HG03139 (cell line): ENCODE data around the gene RNU1-2.
"Not testable (repeated sequence)": the region's sequence is repeated elsewhere in the genome, so short reads cannot be mapped to it uniquely, and the experiment has no call there.

ENCODE experiments used
- ATAC-seq: cut with Tn5 transposase; IDR thresholded peaks from one replicate; pipeline ENCODE4 v1.9.1; 2021; ENCODE audit not compliant: unreplicated experiment

Gene RNU1-2

DNA sequence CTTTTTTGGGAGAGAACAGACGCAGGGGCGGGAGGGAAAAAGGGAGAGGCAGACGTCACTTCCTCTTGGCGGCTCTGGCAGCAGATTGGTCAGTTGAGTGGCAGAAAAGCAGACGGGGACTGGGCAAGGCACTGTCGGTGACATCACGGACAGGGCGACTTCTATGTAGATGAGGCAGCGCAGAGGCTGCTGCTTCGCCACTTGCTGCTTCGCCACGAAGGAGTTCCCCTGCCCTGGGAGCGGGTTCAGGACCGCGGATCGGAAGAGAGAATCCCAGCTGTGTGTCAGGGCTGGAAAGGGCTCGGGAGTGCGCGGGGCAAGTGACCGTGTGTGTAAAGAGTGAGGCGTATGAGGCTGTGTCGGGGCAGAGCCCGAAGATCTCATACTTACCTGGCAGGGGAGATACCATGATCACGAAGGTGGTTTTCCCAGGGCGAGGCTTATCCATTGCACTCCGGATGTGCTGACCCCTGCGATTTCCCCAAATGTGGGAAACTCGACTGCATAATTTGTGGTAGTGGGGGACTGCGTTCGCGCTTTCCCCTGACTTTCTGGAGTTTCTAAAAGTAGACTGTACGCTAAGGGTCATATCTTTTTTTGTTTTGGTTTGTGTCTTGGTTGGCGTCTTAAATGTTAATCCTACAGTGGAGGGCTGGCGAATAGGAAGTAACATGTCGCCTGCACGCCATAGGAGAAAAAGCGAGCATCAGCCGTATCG, at the start of gene RNU1-2:
Gene RNU1-2 (plus strand): TSS at position 383 of the 718 bp plus-strand sequence.
- peak; percentile 84 for ATAC-seq

DNA sequence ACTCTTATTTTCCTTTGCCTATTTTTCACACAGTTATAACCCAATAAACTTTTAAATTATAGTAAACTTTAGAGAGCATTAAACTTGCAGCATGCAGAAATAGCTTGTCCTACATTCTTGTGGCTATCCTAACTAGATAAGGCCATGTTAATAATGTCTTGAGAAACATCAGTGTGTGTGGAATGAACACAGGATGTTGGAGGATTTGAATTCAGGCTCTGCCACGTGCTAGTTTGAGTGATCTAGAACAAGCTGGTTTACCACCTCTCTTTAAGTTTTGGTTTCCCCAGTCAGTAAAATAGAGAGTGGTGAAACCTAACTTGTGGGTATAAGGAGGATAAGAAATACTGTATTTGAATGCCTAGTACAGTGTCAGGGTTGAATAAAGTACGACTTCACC, 39.6 kb upstream of the RNU1-2 start:
- not testable (repeated sequence) for ATAC-seq

DNA sequence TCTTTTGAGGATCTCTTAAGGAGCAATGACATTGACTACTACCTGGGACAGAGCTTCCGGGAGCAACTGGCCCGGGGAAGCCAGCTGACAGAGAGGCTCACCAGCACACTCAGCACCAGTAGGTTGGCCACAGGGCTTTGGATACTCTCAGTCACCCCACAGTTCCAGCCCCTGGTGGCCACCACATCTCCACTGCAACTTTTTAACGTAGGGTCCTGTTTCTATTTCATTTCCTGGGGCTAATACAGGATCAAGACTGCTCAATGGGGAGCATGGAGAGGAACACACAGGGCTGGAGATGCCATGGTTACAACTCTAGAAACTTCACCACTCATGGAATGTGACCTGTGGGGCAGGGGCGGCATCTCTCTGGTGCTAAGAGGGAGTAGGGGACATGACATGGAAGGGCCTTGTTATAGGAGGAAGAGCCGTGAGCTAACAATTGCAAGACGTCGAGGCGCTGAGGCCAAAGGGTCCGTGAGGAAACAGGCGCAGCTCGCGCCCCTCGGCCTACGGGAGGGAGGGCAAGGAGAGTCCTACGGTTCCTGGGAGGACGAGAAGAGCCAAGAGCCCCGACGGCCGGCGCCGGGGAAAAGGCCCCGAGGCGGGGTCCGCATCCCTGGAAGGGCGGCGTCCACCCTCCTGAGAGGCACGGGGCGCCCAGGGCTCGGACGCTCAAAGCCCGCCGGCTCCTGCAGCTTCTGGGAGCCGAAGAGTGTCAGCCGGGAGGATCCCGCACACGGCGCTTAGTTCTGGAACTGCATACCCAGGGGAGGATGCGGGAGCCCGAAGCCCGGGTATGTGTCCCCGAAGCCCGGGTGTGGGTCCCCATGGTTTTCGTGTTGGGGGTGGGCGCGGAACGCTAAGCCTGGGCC, 36.4 kb upstream of the RNU1-2 start:
- ATAC-seq = not testable (repeated sequence)

GRCh38 chr1:16860048-16860447, 35.7 kb upstream of the RNU1-2 start:
- not testable (repeated sequence) for ATAC-seq

DNA sequence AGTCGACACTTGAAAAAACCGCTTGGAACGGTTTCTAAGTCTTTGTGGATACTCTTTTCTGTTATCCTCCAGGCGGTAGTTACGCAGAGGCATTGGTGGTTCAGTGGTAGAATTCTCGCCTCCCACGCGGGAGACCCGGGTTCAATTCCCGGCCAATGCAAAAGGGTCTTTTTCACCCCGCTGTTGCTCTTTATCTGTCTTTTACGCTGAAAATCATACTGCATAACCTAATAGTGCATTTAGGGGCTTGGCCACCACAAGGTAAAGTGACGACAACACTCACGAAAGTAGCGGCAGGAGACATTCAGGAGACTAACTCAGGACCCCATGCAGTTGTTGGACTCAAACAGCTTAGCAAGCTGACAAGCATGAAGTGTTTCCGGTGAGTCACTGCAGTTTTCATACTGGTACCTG, 33.9 kb upstream of the RNU1-2 start:
- ATAC-seq = not testable (repeated sequence)

DNA sequence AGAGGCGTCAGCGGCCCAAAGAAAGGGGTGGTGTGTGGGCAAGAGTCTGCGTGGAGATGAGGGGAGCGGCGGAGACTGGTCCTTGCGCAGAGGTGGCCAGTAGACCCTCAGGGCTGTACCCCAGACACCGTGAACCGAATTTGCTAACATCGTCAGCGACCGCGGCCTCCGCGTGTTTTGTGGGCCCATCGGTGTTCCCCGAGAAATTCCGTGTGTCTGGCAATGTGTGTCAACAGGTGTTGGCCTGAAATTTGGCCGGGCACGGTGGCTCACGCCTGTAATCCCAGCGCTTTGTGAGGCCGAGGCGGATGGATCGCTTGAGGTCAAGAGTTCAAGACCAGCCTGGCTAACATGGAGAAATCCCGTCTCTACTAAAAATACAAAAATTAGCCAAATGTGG, 33.4 kb upstream of the RNU1-2 start:
- not testable (repeated sequence) for ATAC-seq

- not testable (repeated sequence) for ATAC-seq
Measured at GRCh38 chr1:16863024-16863423, 32.8 kb upstream of the RNU1-2 start.

DNA sequence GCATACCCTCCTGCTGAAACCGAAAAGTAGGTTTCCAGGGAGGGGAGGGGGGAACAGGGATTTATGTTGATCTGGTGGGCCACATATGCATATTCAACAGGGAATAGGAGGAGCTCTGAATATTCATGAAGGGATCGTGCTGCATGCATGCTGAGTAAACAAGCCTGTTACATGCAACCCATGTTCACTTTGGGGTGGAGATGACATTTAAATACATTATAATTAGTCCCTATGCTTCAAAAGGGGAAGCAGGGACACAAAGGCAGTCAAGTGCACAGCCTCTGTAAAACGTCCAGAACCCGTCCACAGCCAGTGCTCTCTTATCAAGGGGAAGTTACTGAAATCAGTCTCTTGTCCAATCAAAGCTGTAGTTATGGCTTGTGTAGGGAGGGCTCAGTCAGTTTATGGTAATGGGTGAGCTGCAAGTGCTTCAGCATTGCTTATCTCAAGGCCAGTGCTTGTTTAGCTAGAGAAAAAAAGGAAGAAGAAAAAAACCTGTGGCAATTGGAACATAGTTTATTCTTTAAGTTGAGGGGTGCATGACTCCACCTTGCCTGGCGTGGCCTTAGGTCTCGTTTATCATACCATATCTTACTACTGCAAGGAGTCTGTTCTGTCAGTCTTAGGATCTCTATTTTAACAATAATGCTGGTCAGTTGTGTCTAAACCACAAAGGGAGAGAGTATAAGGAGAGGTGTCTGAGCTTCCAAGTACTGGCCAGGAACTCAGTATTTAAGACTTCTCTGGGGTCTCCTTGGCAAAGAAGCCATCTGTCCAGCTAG, 28.7 kb upstream of the RNU1-2 start:
- not testable (repeated sequence) for ATAC-seq

DNA sequence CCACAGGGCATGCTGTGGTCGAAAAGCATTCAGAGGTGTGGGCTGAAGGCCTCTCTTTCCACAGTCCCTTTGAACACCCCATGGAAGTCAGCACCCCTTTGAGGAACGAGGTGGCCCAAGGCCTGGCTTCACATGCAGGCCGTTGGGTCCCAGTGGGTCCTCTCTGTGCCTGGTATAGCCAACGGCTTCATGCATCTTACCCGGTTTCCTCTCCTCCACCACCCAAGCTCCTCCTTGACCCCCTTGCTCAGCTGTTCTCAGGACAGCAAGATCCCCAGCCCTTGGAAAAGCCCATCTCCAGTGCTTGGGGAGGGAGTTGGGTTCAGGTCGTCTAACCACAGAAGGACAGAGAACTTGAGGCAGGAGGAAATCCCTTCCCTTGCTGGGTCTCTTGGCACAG, 27.0 kb upstream of the RNU1-2 start:
- not testable (repeated sequence) for ATAC-seq

GRCh38 chr1:16869996-16870395, 25.8 kb upstream of the RNU1-2 start:
- not testable (repeated sequence) for ATAC-seq

- not testable (repeated sequence) for ATAC-seq
Measured at GRCh38 chr1:16871171-16871570, 24.6 kb upstream of the RNU1-2 start.

DNA sequence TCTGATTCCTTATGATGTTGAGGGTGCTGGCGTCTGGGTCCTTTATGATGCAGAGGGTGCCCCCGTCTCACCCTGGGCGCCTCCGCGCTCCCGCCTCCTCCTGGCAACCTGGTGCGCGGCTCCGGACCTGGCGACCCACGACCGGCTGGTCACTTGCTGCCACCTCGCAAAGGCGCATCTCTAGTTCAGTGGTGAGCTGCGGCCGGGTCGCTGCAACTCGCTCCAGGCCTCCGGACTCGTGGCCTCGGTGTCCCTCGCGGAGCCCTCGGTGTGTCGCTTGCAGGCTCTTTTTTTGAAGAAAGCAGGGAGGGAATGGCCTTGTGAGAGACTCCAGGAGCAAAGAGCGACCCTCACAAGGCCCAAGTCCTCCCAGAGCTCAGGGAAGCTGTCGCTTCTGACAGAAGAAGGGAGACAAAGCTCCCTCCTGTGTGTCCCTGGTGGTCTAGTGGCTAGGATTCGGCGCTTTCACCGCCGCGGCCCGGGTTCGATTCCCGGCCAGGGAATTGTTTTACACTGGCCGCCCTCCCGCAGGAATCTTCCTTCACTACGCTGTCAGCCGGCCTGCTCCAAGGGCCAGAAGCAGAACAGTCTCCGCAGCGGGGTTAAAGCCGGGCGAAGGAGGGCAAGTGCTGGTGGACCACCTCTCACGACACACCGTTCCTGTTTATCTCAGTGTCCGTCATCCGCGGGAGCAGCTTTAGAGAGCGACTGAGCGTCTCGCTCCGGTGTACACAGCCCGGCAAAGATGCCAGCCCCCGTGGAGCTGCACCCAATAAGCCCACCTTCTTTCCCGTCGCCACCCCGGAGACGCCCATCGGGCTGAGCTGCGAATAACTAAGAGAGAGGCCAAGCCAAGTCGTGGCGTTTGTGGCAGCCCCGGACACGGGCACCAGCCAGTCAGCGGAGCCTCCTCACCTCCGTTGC, 23.4 kb upstream of the RNU1-2 start:
- ATAC-seq = not testable (repeated sequence)

DNA sequence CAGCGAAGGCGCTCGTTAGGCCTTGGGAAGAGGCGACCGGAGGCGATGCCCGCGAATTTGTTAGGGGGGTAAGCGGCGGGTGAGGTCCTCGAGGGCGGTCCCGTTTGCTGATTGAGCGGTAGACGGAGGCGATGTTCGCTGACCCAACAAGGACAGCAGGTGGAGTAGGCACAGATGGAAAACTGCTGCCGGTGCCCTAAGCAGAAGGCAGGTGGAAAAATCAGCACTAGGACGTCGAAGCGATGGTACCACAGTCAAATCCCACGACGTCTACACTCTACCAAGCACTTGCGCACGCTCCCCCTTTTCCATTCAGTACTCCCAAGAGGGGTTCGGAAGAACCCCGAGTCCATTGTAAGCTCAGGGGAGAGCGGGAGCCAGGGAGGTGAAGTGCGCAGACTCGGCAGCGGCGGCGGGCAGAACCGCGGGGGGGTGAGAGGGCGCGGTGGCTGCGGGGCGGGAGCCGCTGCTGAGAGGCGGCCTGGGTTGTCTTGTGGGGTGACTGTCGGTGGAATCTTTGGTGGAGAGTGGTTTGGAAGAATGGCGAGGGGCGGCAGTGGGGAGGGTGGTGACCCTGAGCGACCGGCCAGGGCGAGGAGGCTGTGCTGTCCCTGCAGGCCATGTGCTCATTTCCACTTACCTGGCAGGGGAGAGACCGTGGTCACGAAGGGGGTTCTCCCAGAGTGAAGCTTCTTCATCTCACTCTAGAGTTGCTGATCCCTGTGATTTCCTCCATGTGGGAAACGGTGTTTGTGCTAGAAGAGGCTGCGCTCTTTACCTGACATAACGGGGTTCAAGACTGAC, 22.5 kb upstream of the RNU1-2 start:
- ATAC-seq = not testable (repeated sequence)

- not testable (repeated sequence) for ATAC-seq
Measured at GRCh38 chr1:16874968-16875765, 20.6 kb upstream of the RNU1-2 start.

- not testable (repeated sequence) for ATAC-seq
Measured at GRCh38 chr1:16881742-16882141, 14.0 kb upstream of the RNU1-2 start.

GRCh38 chr1:16882986-16883385, 12.8 kb upstream of the RNU1-2 start:
- no peak for ATAC-seq

- not testable (repeated sequence) for ATAC-seq
Measured at GRCh38 chr1:16884487-16884886, 11.3 kb upstream of the RNU1-2 start.

DNA sequence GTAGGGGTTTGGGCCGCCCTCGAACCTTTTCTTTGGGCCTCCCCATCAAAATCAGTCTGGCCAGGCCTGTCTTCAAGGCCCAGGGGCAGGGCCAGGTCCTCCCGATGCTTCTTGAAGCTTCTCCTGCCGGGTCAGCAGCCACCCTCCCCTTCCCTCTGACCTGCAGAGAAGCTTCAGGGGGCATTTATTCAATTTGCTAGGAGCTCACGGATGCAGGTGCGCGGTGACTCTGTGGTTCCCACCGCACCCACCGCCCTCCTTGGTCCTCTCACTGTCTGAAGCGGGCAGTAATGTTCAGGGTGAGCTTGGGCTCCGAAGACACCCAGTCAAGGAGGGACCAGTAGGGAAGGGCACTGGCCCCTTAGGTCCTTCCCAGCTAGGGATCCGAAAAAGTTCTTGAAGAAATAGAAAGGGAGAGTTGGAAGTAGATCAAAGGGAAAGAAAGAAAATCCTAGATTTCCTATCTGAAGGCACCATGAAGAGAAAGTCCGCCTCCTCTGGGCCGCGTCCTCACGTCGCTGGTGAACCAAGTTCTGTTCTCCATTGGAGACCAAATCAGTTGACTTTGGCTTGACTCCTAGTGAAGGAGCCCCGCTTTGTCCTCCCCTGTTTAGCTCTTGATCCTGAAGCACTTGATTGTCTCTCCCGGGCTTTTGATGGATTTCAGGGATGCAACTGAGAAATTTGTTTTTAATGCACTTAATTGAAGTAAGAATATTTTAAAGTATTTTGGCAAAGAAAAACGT, 8.7 kb upstream of the RNU1-2 start:
- ATAC-seq = no peak
